ENCODE results near the gene PHACTR1.

Gene PHACTR1

DNA sequence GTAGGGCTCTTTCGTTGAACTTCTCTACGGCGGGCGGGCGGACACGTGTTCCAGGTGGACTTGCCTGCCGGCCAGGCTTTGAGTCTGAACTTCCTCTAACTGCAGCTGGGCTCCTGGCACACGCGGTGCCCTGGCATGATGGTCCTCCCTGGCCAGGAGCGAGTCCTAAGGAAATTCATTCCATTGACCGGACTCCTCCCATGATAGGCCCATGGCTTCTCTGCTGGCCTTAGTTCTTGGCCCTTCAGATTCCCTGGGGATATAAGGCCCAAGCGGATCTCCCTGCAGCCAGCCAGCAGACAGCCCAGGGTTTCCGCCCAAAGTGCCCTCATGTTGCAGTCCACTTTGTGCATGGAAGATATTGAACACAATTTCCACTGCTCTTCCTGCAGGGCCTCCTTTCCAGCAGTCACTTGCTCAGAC lies 572.4 kb downstream of the PHACTR1 start:
- TF ChIP-seq, protein P1, sequence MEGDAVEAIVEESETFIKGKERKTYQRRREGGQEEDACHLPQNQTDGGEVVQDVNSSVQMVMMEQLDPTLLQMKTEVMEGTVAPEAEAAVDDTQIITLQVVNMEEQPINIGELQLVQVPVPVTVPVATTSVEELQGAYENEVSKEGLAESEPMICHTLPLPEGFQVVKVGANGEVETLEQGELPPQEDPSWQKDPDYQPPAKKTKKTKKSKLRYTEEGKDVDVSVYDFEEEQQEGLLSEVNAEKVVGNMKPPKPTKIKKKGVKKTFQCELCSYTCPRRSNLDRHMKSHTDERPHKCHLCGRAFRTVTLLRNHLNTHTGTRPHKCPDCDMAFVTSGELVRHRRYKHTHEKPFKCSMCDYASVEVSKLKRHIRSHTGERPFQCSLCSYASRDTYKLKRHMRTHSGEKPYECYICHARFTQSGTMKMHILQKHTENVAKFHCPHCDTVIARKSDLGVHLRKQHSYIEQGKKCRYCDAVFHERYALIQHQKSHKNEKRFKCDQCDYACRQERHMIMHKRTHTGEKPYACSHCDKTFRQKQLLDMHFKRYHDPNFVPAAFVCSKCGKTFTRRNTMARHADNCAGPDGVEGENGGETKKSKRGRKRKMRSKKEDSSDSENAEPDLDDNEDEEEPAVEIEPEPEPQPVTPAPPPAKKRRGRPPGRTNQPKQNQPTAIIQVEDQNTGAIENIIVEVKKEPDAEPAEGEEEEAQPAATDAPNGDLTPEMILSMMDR (IDR thresholded peaks at IDR 0.05; ENCODE audit: insufficient read depth, low read depth, low read length, missing control alignments), result no peak
- DNase-seq (ENCODE audit: low read depth), result no peak
- H3K4me3 ChIP-seq (ENCODE audit: low read depth, low read length), result no peak overlapping the region

DNA sequence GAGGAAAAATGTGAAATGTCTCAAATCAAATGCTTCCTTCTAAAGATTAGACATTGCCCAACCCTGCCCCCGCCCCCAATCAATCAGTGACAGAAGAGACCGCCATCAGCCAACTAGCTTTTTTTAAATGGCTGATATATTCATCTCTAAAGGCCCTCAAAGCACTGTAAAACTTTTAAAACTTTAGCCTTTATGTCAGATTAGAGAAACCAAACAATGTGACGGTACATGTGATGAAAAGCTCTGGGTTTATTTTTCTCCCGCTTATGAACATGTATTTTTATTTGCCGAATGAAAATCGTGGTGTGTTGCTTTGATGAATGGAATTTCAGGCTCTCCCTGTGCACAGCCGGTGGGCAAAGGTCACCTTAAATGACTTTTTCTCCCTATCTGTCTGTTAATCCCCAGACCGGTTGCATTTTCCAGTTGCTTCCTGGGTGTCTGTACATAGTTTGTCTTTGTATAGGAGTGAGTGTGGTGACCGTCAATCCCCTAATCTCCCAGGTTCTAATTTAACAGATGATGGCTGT lies 573.3 kb downstream of the PHACTR1 start:
- DNase-seq (ENCODE audit: low read depth), result no peak
- no peak overlapping the region for H3K4me3 ChIP-seq (ENCODE audit: low read depth, low read length)
- TF ChIP-seq, protein P1 (IDR thresholded peaks at IDR 0.05; ENCODE audit: insufficient read depth, low read depth, low read length, missing control alignments), result no peak

DNA sequence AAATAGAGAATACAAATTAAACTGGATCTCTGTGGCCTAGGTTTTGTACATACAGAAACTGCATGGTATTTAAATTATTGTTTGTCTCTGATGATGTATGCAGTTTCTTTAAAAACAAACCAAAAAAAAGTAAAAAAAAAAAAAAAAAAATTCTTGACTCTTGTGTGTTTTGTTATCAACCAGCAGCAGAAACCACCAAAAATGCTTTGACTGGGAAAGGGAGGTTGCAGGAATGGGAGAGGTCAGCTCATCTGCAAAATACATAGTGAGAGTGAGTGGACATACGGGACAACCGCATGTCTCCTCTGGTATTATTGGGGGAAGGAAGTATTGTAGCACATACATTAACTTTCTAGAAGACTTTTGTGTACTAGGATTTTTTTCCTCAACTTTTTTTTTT lies 573.8 kb downstream of the PHACTR1 start:
- TF ChIP-seq, protein P1 (IDR thresholded peaks at IDR 0.05; ENCODE audit: insufficient read depth, low read depth, low read length, missing control alignments), result no peak
- H3K4me3 ChIP-seq (ENCODE audit: low read depth, low read length), result no peak overlapping the region
- no peak for DNase-seq (ENCODE audit: low read depth)

DNA sequence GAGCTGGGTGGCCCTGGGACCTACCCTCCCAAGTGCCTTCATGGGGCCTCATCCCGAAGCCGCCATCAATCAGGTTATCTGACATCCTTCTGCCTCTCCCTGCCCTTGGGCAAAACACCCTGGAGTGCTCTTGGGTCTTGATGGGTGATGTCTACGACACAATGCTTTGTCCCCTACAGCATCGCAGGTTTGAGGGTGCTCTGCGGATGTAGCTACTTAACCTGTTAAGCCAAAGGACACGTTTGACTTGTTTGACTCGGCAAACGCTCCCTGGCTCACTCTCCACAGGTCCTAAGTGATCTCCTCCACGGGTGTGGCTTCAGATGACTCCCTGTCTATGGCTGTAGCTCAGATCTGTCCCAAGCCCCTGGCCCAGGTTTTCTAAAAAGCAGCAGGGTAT lies 576.2 kb downstream of the PHACTR1 start:
- TF ChIP-seq, protein P1 (IDR thresholded peaks at IDR 0.05; ENCODE audit: insufficient read depth, low read depth, low read length, missing control alignments), result no peak
- no peak overlapping the region for H3K4me3 ChIP-seq (ENCODE audit: low read depth, low read length)
- DNase-seq (ENCODE audit: low read depth), result no peak

DNA sequence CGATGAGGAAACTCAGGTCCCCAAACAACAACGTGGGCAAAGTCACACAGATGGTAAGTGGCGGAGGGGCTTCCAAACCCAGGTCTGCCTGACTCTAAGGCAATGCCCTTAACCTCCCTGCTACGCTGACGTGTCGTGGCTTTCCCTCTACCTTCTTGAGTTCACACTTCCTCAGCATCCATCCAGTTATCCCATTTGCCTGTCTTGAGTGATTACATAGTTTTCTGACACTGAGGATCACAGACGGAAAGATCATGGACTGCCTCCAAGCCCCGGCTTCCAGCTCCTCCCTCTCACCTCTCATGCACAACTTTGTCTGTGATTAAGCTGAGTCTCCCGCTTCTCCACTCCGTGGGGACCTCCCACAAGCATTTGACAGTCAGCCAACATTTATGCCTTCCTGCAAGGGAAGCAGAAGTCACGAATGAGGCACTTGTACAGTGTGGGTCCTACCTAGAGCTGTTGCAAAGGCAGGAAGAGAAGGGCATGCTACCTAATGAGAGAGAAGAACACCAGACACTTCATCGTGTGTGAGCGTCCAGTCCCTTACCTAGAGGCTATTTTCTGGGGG lies 578.0 kb downstream of the PHACTR1 start:
- no peak overlapping the region for H3K4me3 ChIP-seq (ENCODE audit: low read depth, low read length)
- no peak for DNase-seq (ENCODE audit: low read depth)
- TF ChIP-seq, protein P1 (IDR thresholded peaks at IDR 0.05; ENCODE audit: insufficient read depth, low read depth, low read length, missing control alignments), result no peak

DNA sequence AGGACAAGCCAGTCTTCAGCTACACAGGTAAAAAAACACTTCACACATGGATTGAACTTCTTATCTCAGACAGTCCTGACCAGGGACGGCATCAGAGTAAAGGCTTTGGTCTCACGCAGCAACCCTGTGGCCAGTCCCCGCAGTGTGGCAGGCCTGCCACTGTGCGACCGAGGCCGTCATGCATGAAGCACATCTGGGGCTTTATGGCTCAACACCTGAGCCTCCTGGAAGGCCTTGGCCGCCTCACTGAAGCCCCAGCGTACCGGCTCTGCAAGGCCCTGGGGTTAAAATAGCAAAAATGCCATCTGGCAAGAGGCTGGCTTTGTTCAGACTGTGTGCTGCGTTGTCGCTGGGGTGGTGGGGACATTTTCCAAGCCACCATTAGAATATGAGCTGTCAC lies 579.0 kb downstream of the PHACTR1 start:
- DNase-seq (ENCODE audit: low read depth), result no peak
- TF ChIP-seq, protein P1 (IDR thresholded peaks at IDR 0.05; ENCODE audit: insufficient read depth, low read depth, low read length, missing control alignments), result no peak
- no peak overlapping the region for H3K4me3 ChIP-seq (ENCODE audit: low read depth, low read length)

DNA sequence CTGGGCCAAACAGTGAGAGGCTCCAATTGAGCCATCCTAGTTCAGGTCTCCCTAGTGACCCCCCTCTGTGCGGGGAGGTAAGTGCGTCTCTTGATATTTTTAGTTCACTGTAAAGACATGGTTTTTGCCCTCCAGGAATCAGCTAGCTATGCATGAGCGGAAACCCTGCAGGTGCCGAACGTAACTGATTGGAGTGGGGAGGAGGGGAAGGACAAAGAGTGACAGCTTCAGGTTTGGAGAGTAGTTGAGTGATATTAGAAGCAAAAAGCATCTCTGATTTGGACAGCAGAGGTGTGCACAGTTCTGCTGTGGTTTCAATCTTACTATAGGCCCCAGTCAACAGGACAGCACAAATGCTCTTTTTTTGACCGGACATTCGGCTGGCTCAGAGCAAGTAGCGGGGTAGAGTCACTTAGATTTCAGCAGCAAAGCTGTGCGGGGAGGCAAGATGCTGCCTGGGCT lies 580.0 kb downstream of the PHACTR1 start:
- H3K4me3 ChIP-seq (ENCODE audit: low read depth, low read length), result no peak overlapping the region
- peak; percentile 20 for DNase-seq (ENCODE audit: low read depth)
- TF ChIP-seq, protein P1 (IDR thresholded peaks at IDR 0.05; ENCODE audit: insufficient read depth, low read depth, low read length, missing control alignments), result no peak

Measured in GM12865 (cell line).